ENCODE measurements around the gene PKP1.

The PKP1 gene

GRCh38 chr1:201307760-201308499 is 24.6 kb downstream of the PKP1 start:
- no peak for DNase-seq (ENCODE audit: low read depth, low spot score)

GRCh38 chr1:201309416-201309815 is 26.1 kb downstream of the PKP1 start:
- peak; percentile 65 for DNase-seq (ENCODE audit: low read depth, low spot score)

- no peak for DNase-seq (ENCODE audit: low read depth, low spot score)
These were observed 27.1 kb downstream of the PKP1 start for GRCh38 chr1:201310251-201310985.

GRCh38 chr1:201310986-201311355 is 27.7 kb downstream of the PKP1 start:
- DNase-seq (ENCODE audit: low read depth, low spot score): no peak

- DNase-seq (ENCODE audit: low read depth, low spot score): no peak
These were observed 28.2 kb downstream of the PKP1 start for GRCh38 chr1:201311356-201312011.

- no peak for DNase-seq (ENCODE audit: low read depth, low spot score)
These were observed 29.0 kb downstream of the PKP1 start for GRCh38 chr1:201312298-201312697.

GRCh38 chr1:201313086-201313485 is 29.8 kb downstream of the PKP1 start:
- DNase-seq (ENCODE audit: low read depth, low spot score): no peak

- DNase-seq (ENCODE audit: low read depth, low spot score): no peak
These were observed 33.2 kb downstream of the PKP1 start for GRCh38 chr1:201316556-201316955.

GRCh38 chr1:201317551-201317950 is 34.2 kb downstream of the PKP1 start:
- DNase-seq (ENCODE audit: low read depth, low spot score): no peak

GRCh38 chr1:201318504-201319340 is 35.4 kb downstream of the PKP1 start:
- no peak for DNase-seq (ENCODE audit: low read depth, low spot score)

GRCh38 chr1:201319631-201320030 is 36.3 kb downstream of the PKP1 start:
- DNase-seq (ENCODE audit: low read depth, low spot score): no peak

GRCh38 chr1:201320168-201320788 is 37.0 kb downstream of the PKP1 start:
- no peak for DNase-seq (ENCODE audit: low read depth, low spot score)

- DNase-seq (ENCODE audit: low read depth, low spot score): no peak
These were observed 38.6 kb downstream of the PKP1 start for GRCh38 chr1:201321826-201322390.

GRCh38 chr1:201322653-201323510 is 39.6 kb downstream of the PKP1 start:
- no peak for DNase-seq (ENCODE audit: low read depth, low spot score)

- DNase-seq (ENCODE audit: low read depth, low spot score): no peak
These were observed 41.0 kb downstream of the PKP1 start for GRCh38 chr1:201324306-201324705.

GRCh38 chr1:201324821-201325677 is 41.7 kb downstream of the PKP1 start:
- no peak for DNase-seq (ENCODE audit: low read depth, low spot score)

- DNase-seq (ENCODE audit: low read depth, low spot score): no peak
These were observed 42.4 kb downstream of the PKP1 start for GRCh38 chr1:201325678-201326060.

- DNase-seq (ENCODE audit: low read depth, low spot score): no peak
These were observed 43.4 kb downstream of the PKP1 start for GRCh38 chr1:201326710-201327109.

- no peak for DNase-seq (ENCODE audit: low read depth, low spot score)
These were observed 44.5 kb downstream of the PKP1 start for GRCh38 chr1:201327687-201328240.

Data from astrocyte of the hippocampus (primary cell).